GM21367 (cell line): ENCODE results near the gene NCS1.
"Not testable (repeated sequence)": the region's sequence is repeated elsewhere in the genome, so short reads cannot be mapped to it uniquely, and the experiment has no call there.

Experiments used
- ATAC-seq: cut with Tn5 transposase; IDR thresholded peaks from one replicate; pipeline ENCODE4 v1.9.1; 2021; ENCODE audit not compliant: unreplicated experiment

NCS1 gene

GRCh38 chr9:130262061-130262745 lies 90.0 kb downstream of the NCS1 start:
- ATAC-seq = no peak

GRCh38 chr9:130262771-130263170 lies 90.6 kb downstream of the NCS1 start:
- no peak for ATAC-seq

GRCh38 chr9:130263601-130264413 lies 91.6 kb downstream of the NCS1 start:
- no peak for ATAC-seq

GRCh38 chr9:130264414-130265350 lies 92.5 kb downstream of the NCS1 start:
- ATAC-seq = no peak

- ATAC-seq = no peak
Measured at GRCh38 chr9:130265431-130266235, 93.4 kb downstream of the NCS1 start, which contains the start of gene HMCN2. Gene HMCN2, plus strand, starts transcription at chr9:130265760. Its CDS starts 119 bp downstream, at chr9:130265879.

GRCh38 chr9:130266236-130267098 lies 94.3 kb downstream of the NCS1 start:
- no peak for ATAC-seq

GRCh38 chr9:130267930-130268329 lies 95.7 kb downstream of the NCS1 start:
- ATAC-seq = no peak

- no peak for ATAC-seq
Measured at GRCh38 chr9:130268521-130269211, 96.5 kb downstream of the NCS1 start.

GRCh38 chr9:130271473-130271872 lies 99.3 kb downstream of the NCS1 start:
- ATAC-seq = no peak

GRCh38 chr9:130275156-130275555 lies 103.0 kb downstream of the NCS1 start:
- ATAC-seq = no peak

GRCh38 chr9:130276121-130276520 lies 103.9 kb downstream of the NCS1 start:
- no peak for ATAC-seq

GRCh38 chr9:130276955-130277354 lies 104.8 kb downstream of the NCS1 start:
- ATAC-seq = no peak

- not testable (repeated sequence) for ATAC-seq
Measured at GRCh38 chr9:130277525-130277924, 105.3 kb downstream of the NCS1 start.

- no peak for ATAC-seq
Measured at GRCh38 chr9:130283539-130284248, 111.5 kb downstream of the NCS1 start.

- no peak for ATAC-seq
Measured at GRCh38 chr9:130284249-130284625, 112.0 kb downstream of the NCS1 start.

- ATAC-seq = no peak
Measured at GRCh38 chr9:130284690-130285089, 112.5 kb downstream of the NCS1 start.

- ATAC-seq = no peak
Measured at GRCh38 chr9:130285271-130285670, 113.1 kb downstream of the NCS1 start.

GRCh38 chr9:130286072-130286770 lies 114.0 kb downstream of the NCS1 start:
- no peak for ATAC-seq
